ENCODE results near the gene SIAH3.
A peak's percentile ranks its signal among the peaks of the same experiment; 100 is the strongest.
"Not testable (repeated sequence)": the region's sequence is repeated elsewhere in the genome, so short reads cannot be mapped to it uniquely, and the experiment has no call there.

SIAH3 gene

GRCh38 chr13:45779901-45780300 is 71.7 kb downstream of the SIAH3 start:
- no peak for DNase-seq

GRCh38 chr13:45778882-45779281 is 72.7 kb downstream of the SIAH3 start:
- no peak for DNase-seq

- no peak for DNase-seq
Observed at GRCh38 chr13:45776748-45777147, 74.8 kb downstream of the SIAH3 start.

- no peak for DNase-seq
Observed at GRCh38 chr13:45775401-45775963, 76.1 kb downstream of the SIAH3 start.

GRCh38 chr13:45773944-45774343 is 77.6 kb downstream of the SIAH3 start:
- no peak for DNase-seq

GRCh38 chr13:45773236-45773635 is 78.3 kb downstream of the SIAH3 start:
- no peak for DNase-seq

- DNase-seq: no peak
Observed at GRCh38 chr13:45770886-45771285, 80.7 kb downstream of the SIAH3 start.

- peak; percentile 12 for DNase-seq
Observed at GRCh38 chr13:45768656-45769479, 82.7 kb downstream of the SIAH3 start.

GRCh38 chr13:45765464-45765863 is 86.1 kb downstream of the SIAH3 start:
- DNase-seq: no peak

GRCh38 chr13:45763419-45763818 is 88.1 kb downstream of the SIAH3 start:
- no peak for DNase-seq

- DNase-seq: not testable (repeated sequence)
Observed at GRCh38 chr13:45757589-45757988, 94.0 kb downstream of the SIAH3 start.

- DNase-seq: not testable (repeated sequence)
Observed at GRCh38 chr13:45756498-45756897, 95.1 kb downstream of the SIAH3 start.

GRCh38 chr13:45752510-45752909 is 99.0 kb downstream of the SIAH3 start:
- no peak for DNase-seq

GRCh38 chr13:45751885-45752284 is 99.7 kb downstream of the SIAH3 start:
- DNase-seq: peak; percentile 44

GRCh38 chr13:45750566-45750965 is 101.0 kb downstream of the SIAH3 start:
- no peak for DNase-seq

- DNase-seq: peak; percentile 91
Observed at GRCh38 chr13:45748941-45749759, 102.4 kb downstream of the SIAH3 start.

- DNase-seq: no peak
Observed at GRCh38 chr13:45747071-45747470, 104.5 kb downstream of the SIAH3 start.

GRCh38 chr13:45744979-45745378 is 106.6 kb downstream of the SIAH3 start:
- DNase-seq: no peak

- no peak for DNase-seq
Observed at GRCh38 chr13:45742985-45743384, 108.6 kb downstream of the SIAH3 start.

- peak; percentile 1 for DNase-seq
Observed at GRCh38 chr13:45737571-45738017, 114.0 kb downstream of the SIAH3 start.

GRCh38 chr13:45733361-45733760 is 118.2 kb downstream of the SIAH3 start:
- peak; percentile 21 for DNase-seq

- DNase-seq: peak; percentile 53
Observed at GRCh38 chr13:45732916-45733315, 118.6 kb downstream of the SIAH3 start.

GRCh38 chr13:45731455-45731854 is 120.1 kb downstream of the SIAH3 start:
- DNase-seq: peak; percentile 70

GRCh38 chr13:45728759-45729158 is 122.8 kb downstream of the SIAH3 start:
- DNase-seq: no peak

Data from NCI-H69 (cell line).